Measurements from ENCODE around the gene DNAJC16.

DNA sequence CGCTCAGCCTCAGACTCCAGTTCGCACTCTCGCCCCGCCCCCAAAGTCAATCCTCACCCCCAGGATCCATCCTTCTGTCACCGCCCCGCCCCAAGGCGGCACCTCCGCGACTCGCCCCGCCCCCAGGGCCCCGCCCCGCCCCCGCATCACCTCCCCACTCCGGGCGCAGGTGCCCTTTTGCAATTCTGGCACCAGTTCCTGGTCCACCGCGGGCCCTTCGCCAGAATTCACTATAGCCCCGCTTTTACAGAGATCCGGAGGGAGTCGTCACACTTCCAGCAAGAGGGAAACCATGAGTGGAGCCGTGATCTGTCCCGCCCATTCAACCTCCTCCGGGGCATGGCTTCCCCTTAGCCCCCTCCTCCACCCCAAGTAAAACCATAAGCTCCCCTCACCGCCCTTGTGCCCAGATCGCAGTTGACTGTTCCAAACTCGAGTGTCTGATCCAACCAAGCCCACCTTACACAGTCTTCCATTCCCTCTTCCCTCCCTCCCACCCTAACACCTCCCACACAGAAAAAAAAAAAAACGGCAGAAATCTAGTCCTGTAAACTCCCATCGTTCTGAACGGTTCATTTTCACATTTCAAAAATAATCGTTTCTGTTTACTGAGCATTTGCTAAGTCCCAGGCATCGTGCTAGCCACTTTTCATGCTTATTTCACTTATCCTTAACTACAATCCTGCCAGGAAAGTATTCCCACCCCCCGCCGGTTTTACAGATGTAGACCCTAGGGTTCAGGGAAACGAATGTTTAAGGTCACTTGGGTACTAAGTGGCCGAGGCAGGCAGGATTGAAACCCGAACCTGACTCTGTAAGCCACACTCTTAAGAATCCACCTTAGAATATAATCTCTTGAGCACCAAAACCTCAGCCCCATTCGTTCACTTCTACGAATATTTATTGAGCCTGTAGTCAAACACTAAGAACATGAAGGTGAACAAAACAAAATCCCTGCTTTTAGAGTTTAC, 1.3 kb upstream of the DNAJC16 start:
- TF ChIP-seq ZNF530 (CRISPR knock-in tag; IDR thresholded peaks at IDR 0.05; ENCODE audit: low read depth) = no peak
- TF ChIP-seq, protein P1, sequence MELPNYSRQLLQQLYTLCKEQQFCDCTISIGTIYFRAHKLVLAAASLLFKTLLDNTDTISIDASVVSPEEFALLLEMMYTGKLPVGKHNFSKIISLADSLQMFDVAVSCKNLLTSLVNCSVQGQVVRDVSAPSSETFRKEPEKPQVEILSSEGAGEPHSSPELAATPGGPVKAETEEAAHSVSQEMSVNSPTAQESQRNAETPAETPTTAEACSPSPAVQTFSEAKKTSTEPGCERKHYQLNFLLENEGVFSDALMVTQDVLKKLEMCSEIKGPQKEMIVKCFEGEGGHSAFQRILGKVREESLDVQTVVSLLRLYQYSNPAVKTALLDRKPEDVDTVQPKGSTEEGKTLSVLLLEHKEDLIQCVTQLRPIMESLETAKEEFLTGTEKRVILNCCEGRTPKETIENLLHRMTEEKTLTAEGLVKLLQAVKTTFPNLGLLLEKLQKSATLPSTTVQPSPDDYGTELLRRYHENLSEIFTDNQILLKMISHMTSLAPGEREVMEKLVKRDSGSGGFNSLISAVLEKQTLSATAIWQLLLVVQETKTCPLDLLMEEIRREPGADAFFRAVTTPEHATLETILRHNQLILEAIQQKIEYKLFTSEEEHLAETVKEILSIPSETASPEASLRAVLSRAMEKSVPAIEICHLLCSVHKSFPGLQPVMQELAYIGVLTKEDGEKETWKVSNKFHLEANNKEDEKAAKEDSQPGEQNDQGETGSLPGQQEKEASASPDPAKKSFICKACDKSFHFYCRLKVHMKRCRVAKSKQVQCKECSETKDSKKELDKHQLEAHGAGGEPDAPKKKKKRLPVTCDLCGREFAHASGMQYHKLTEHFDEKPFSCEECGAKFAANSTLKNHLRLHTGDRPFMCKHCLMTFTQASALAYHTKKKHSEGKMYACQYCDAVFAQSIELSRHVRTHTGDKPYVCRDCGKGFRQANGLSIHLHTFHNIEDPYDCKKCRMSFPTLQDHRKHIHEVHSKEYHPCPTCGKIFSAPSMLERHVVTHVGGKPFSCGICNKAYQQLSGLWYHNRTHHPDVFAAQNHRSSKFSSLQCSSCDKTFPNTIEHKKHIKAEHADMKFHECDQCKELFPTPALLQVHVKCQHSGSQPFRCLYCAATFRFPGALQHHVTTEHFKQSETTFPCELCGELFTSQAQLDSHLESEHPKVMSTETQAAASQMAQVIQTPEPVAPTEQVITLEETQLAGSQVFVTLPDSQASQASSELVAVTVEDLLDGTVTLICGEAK (IDR thresholded peaks at IDR 0.05) = no peak
- TF ChIP-seq, protein P1 (CRISPR knock-in tag; IDR thresholded peaks at IDR 0.05) = no peak
- no peak for TF ChIP-seq ZNF660 (CRISPR knock-in tag; IDR thresholded peaks at IDR 0.05; ENCODE audit: borderline replicate concordance, low read depth)
- no peak for TF ChIP-seq ESRRA (CRISPR knock-in tag; IDR thresholded peaks at IDR 0.05; ENCODE audit: low read depth)
- TF ChIP-seq, protein P2, sequence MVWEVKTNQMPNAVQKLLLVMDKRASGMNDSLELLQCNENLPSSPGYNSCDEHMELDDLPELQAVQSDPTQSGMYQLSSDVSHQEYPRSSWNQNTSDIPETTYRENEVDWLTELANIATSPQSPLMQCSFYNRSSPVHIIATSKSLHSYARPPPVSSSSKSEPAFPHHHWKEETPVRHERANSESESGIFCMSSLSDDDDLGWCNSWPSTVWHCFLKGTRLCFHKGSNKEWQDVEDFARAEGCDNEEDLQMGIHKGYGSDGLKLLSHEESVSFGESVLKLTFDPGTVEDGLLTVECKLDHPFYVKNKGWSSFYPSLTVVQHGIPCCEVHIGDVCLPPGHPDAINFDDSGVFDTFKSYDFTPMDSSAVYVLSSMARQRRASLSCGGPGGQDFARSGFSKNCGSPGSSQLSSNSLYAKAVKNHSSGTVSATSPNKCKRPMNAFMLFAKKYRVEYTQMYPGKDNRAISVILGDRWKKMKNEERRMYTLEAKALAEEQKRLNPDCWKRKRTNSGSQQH (CRISPR knock-in tag; IDR thresholded peaks at IDR 0.05; ENCODE audit: low read depth) = no peak
- TF ChIP-seq GATAD2A (CRISPR knock-in tag; IDR thresholded peaks at IDR 0.05) = no peak
- no peak for TF ChIP-seq ZFP1 (CRISPR knock-in tag; IDR thresholded peaks at IDR 0.05)
- TF ChIP-seq YY1 (IDR thresholded peaks at IDR 0.05; ENCODE audit: insufficient read depth, insufficient replicate concordance, low read depth, low read length) = no peak
- no peak for TF ChIP-seq ZNF263 (CRISPR knock-in tag; IDR thresholded peaks at IDR 0.05)
- TF ChIP-seq, protein P3, sequence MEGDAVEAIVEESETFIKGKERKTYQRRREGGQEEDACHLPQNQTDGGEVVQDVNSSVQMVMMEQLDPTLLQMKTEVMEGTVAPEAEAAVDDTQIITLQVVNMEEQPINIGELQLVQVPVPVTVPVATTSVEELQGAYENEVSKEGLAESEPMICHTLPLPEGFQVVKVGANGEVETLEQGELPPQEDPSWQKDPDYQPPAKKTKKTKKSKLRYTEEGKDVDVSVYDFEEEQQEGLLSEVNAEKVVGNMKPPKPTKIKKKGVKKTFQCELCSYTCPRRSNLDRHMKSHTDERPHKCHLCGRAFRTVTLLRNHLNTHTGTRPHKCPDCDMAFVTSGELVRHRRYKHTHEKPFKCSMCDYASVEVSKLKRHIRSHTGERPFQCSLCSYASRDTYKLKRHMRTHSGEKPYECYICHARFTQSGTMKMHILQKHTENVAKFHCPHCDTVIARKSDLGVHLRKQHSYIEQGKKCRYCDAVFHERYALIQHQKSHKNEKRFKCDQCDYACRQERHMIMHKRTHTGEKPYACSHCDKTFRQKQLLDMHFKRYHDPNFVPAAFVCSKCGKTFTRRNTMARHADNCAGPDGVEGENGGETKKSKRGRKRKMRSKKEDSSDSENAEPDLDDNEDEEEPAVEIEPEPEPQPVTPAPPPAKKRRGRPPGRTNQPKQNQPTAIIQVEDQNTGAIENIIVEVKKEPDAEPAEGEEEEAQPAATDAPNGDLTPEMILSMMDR (CRISPR knock-in tag; IDR thresholded peaks at IDR 0.05) = no peak
- TF ChIP-seq, protein P4, sequence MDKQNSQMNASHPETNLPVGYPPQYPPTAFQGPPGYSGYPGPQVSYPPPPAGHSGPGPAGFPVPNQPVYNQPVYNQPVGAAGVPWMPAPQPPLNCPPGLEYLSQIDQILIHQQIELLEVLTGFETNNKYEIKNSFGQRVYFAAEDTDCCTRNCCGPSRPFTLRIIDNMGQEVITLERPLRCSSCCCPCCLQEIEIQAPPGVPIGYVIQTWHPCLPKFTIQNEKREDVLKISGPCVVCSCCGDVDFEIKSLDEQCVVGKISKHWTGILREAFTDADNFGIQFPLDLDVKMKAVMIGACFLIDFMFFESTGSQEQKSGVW (CRISPR knock-in tag; IDR thresholded peaks at IDR 0.05; ENCODE audit: borderline replicate concordance) = no peak
- TF ChIP-seq POLR2A (IDR thresholded peaks at IDR 0.05; ENCODE audit: insufficient read depth in 1 of 2, low read depth in 2 of 2, low read length in 2 of 2) = no peak
- no peak for TF ChIP-seq EZH2 (conservative IDR thresholded peaks at IDR 0.05; ENCODE audit: low read depth, low read length)
- TF ChIP-seq, protein P5, sequence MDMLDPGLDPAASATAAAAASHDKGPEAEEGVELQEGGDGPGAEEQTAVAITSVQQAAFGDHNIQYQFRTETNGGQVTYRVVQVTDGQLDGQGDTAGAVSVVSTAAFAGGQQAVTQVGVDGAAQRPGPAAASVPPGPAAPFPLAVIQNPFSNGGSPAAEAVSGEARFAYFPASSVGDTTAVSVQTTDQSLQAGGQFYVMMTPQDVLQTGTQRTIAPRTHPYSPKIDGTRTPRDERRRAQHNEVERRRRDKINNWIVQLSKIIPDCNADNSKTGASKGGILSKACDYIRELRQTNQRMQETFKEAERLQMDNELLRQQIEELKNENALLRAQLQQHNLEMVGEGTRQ (IDR thresholded peaks at IDR 0.05; ENCODE audit: low read depth, low read length) = no peak
- TF ChIP-seq, protein P5 (CRISPR knock-in tag; IDR thresholded peaks at IDR 0.05; ENCODE audit: borderline replicate concordance) = no peak

Data from HepG2 (cell line).